OCI-LY3 (cell line): ENCODE results near the gene KRT1.

ENCODE experiments used
- H2AFZ ChIP-seq: fragments of 200-600, 300-600 bp; shearing (Covaris generic); 2 replicates; pipeline ENCODE4 v1.6.0; 2014; ENCODE audit warnings: antibody characterized with exemption, low read depth, low read length
- H3K27ac ChIP-seq: fragments of 200-600, 300-600 bp; sonication (generic); 2 replicates; pipeline ENCODE4 v1.5.1; 2014; ENCODE audit warnings: mild to moderate bottlenecking, low read length, moderate library complexity, mixed read lengths
- H3K27me3 ChIP-seq: fragments of 200-600, 300-600 bp; sonication (generic); 2 replicates; pipeline ENCODE4 v1.6.1; 2014; ENCODE audit warnings: low read depth, low read length, mixed read lengths
- H3K36me3 ChIP-seq: fragments of 200-600, 300-600 bp; sonication (generic); replicated peaks from 2 replicates; pipeline ENCODE3; 2014; ENCODE audit warnings: low read depth, low read length, mixed read lengths
- H3K4me1 ChIP-seq: fragments of 300-600, 200-600 bp; sonication (generic); 2 replicates; pipeline ENCODE4 v1.6.1; 2014; ENCODE audit warnings: low read length, mixed read lengths
- H3K4me2 ChIP-seq: fragments of 200-600, 300-600 bp; sonication (generic); 2 replicates; pipeline ENCODE4 v1.6.1; 2014; ENCODE audit warnings: low read length, mixed read lengths
- H3K4me3 ChIP-seq: fragments of 300-600, 200-600 bp; sonication (generic); 2 replicates; pipeline ENCODE4 v1.5.1; 2014; ENCODE audit warnings: antibody characterized with exemption, mild to moderate bottlenecking, low read length, moderate library complexity
- H3K79me2 ChIP-seq: fragments of 300-600, 200-600 bp; shearing (Covaris generic); 2 replicates; pipeline ENCODE4 v1.6.1; 2014; ENCODE audit warnings: mild to moderate bottlenecking, low read length, mixed read lengths
- H3K9ac ChIP-seq: fragments of 300-600, 200-600 bp; shearing (Covaris generic); 2 replicates; pipeline ENCODE4 v1.6.0; 2014; ENCODE audit warnings: mild to moderate bottlenecking, low read length, moderate library complexity
- H3K9me3 ChIP-seq: fragments of 200-600, 300-600 bp; shearing (Covaris generic); 2 replicates; pipeline ENCODE4 v1.6.1; 2014; ENCODE audit warnings: low read length, mixed read lengths; ENCODE audit not compliant: insufficient read depth
- H4K20me1 ChIP-seq: fragments of 200-600, 300-600 bp; sonication (generic); 2 replicates; pipeline ENCODE4 v1.6.1; 2016; ENCODE audit warnings: low read length, mixed read lengths; ENCODE audit not compliant: insufficient read depth
- CTCF ChIP-seq: fragments of 200-600, 300-600 bp; sonication (generic); IDR thresholded peaks from 2 replicates; pipeline ENCODE4 v1.5.1; 2014; ENCODE audit warnings: antibody characterized with exemption, low read length, low read depth
- EZH2phosphoT487 ChIP-seq: fragments of 200-600 bp; shearing (Covaris generic); IDR thresholded peaks from 2 replicates; pipeline ENCODE4 v1.6.1; 2018; ENCODE audit warnings: antibody characterized with exemption, mixed run types, low read depth

Gene KRT1

GRCh38 chr12:52659395-52659794 lies 20.8 kb downstream of the KRT1 start:
- Histone ChIP-seq H3K79me2 (no peaks in the 10 kb centered on the region), H3K9ac (no peak overlapping the region), H3K9me3 (no peaks in the 10 kb centered on the region), H3K36me3 (no peaks in the 10 kb centered on the region), H2AFZ (no peak overlapping the region), H3K4me1 (no peaks in the 10 kb centered on the region), H3K27me3 (peaks cover 64% of the 10 kb centered on the region), H4K20me1 (no peaks in the 10 kb centered on the region), H3K27ac (no peak overlapping the region), H3K4me2 (no peak overlapping the region), H3K4me3 (no peak overlapping the region)
- TF ChIP-seq EZH2phosphoT487 (no peak), CTCF (no peak)

GRCh38 chr12:52658196-52658595 lies 22.0 kb downstream of the KRT1 start:
- H3K9me3 ChIP-seq: no peaks in the 10 kb centered on the region
- peaks cover 54% of the 10 kb centered on the region for H3K27me3 ChIP-seq
- no peaks in the 10 kb centered on the region for H3K4me1 ChIP-seq
- H4K20me1 ChIP-seq: no peaks in the 10 kb centered on the region
- H3K79me2 ChIP-seq: no peaks in the 10 kb centered on the region
- no peak overlapping the region for H3K4me2 ChIP-seq
- TF ChIP-seq EZH2phosphoT487 (no peak), CTCF (no peak)
- H3K27ac ChIP-seq: no peak overlapping the region
- H3K9ac ChIP-seq: no peak overlapping the region
- H2AFZ ChIP-seq: no peak overlapping the region
- no peaks in the 10 kb centered on the region for H3K36me3 ChIP-seq
- H3K4me3 ChIP-seq: no peak overlapping the region

- no peak overlapping the region for H3K27ac ChIP-seq
- TF ChIP-seq CTCF (no peak), EZH2phosphoT487 (no peak)
- H2AFZ ChIP-seq: no peak overlapping the region
- H3K4me2 ChIP-seq: no peak overlapping the region
- no peaks in the 10 kb centered on the region for H3K79me2 ChIP-seq
- H3K9ac ChIP-seq: no peak overlapping the region
- peaks cover 51% of the 10 kb centered on the region for H3K27me3 ChIP-seq
- H3K9me3 ChIP-seq: no peaks in the 10 kb centered on the region
- H3K4me1 ChIP-seq: no peaks in the 10 kb centered on the region
- no peaks in the 10 kb centered on the region for H3K36me3 ChIP-seq
- H3K4me3 ChIP-seq: no peak overlapping the region
- H4K20me1 ChIP-seq: no peaks in the 10 kb centered on the region
Measured at GRCh38 chr12:52657250-52657902, 22.8 kb downstream of the KRT1 start.

DNA sequence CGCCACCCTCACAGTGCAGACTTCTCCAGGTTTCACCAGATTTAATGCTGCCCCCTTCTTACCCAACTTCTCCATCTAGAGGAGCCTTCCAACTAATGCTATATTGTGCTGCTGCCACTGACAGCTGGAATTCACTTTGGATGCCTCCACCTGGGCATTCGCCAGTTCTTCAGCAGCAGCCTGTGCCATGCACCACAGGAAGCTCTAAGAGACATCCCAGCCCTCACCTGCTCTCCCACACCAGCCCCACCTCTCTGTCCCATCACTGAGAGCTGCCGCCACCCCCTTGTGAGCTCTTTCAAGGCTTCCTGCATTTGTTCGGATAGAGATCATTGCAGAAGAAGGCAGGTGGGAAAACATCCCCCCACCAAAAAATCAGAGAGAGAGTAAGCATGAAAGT lies 23.6 kb downstream of the KRT1 start:
- Histone ChIP-seq H3K27me3 (peaks cover 48% of the 10 kb centered on the region), H2AFZ (no peak overlapping the region), H3K79me2 (no peaks in the 10 kb centered on the region)

More for the DNA sequence above, 23.6 kb downstream of the KRT1 start:
- no peak overlapping the region for H3K27ac ChIP-seq
- H4K20me1 ChIP-seq: no peaks in the 10 kb centered on the region
- TF ChIP-seq EZH2phosphoT487: no peak
- TF ChIP-seq CTCF: no peak
- H3K4me2 ChIP-seq: no peak overlapping the region
- no peaks in the 10 kb centered on the region for H3K36me3 ChIP-seq
- H3K4me3 ChIP-seq: no peak overlapping the region
- no peaks in the 10 kb centered on the region for H3K4me1 ChIP-seq
- no peaks in the 10 kb centered on the region for H3K9me3 ChIP-seq
- H3K9ac ChIP-seq: no peak overlapping the region
